TTC549 (cell line): ENCODE results near the gene MYO1E.
"Not testable (repeated sequence)": the region's sequence is repeated elsewhere in the genome, so short reads cannot be mapped to it uniquely, and the experiment has no call there.

Experiments
- FAIRE-seq: peaks from 2 replicates; lab custom pipeline; 2012; peaks lifted over from hg19 to GRCh38; lab: Jason Lieb, UNC

Gene MYO1E

DNA sequence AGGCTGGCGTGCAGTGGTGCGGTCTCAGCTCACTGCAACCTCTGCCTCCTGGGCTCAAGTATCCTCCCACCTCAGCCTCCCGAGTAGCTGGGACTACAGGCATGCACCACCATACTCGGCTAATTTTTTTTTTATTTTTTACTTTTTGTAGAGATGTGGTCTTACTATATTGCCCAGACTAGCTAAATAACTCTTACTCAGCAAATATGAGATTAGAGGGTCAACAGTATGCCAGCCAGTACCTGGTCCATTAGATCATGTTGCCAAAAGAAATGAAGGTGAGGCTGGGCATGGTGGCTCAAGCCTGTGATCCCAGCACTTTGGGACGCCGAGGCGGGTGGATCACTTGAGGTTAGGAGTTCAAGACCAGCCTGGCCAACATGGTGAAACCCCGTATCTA lies 210.6 kb downstream of the MYO1E start:
- not testable (repeated sequence) for FAIRE-seq

DNA sequence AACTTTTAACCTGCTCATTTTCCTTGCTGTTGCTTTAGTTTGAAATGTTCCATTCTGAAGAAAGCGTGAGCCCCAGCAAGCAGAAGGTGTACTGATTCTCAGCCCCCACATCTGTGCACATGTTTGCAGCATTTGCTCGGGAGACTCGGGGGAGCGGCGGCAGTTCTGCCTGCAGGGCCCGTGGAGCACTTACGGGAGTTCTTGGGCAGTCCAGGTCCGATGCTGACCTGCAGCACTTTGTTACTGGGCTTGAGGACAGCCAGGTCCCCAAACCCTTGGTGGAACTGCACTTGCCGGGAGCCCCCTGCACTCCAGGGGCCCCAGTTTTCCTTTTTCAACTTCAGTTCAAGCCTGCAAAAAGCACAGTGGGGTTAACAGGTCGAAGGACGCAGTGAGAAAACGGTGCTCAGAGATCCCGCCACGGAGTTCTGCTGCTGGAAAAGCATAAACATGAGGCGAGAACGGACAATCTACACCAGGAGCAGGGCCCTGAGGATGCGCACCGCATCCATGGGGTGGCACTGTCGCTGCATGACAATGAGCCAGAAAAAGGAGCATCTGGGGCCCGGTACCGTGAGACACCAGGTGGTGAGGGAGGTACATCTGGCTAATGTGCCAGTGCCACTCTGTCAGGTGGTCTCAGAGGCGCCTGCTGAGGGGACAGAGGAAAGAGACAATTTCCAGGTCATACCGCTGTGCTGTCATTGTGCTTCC lies 211.6 kb downstream of the MYO1E start:
- no peak for FAIRE-seq

DNA sequence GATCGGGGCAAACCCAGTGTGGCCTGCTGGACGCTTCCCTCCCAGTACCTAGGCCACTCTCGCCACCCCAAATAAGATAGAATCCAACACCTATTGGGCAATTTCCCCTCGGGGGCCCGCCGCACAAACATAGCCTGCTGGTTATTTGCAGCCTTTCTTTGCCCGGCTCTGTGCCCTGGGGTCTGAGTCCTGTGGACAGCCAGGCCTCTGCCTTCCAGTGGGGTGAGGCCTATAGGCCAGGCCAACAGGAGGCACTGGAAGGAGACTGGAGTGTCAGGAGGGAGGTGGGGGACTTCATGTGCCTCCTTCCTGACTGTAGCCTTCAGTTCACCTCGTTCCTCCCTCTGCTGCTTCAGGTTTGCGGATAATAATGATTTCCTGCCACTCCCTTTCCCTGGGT lies 213.5 kb downstream of the MYO1E start:
- FAIRE-seq, result no peak

DNA sequence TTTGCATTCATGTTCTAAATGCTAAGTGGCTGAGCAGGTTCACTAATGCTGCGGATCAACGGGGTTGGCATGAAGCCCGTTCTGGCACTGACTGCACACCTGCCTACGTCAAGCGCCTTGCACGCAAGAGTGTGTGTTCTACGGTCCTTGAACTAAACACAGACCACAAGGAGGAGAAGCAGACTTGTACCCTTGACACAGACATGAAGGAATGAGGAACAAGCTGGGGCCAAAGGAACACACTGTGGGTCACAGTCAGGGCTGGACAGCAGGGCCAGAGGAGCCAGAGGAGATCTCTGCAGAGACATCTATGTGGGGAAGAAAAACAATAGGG lies 214.0 kb downstream of the MYO1E start:
- FAIRE-seq, result no peak

DNA sequence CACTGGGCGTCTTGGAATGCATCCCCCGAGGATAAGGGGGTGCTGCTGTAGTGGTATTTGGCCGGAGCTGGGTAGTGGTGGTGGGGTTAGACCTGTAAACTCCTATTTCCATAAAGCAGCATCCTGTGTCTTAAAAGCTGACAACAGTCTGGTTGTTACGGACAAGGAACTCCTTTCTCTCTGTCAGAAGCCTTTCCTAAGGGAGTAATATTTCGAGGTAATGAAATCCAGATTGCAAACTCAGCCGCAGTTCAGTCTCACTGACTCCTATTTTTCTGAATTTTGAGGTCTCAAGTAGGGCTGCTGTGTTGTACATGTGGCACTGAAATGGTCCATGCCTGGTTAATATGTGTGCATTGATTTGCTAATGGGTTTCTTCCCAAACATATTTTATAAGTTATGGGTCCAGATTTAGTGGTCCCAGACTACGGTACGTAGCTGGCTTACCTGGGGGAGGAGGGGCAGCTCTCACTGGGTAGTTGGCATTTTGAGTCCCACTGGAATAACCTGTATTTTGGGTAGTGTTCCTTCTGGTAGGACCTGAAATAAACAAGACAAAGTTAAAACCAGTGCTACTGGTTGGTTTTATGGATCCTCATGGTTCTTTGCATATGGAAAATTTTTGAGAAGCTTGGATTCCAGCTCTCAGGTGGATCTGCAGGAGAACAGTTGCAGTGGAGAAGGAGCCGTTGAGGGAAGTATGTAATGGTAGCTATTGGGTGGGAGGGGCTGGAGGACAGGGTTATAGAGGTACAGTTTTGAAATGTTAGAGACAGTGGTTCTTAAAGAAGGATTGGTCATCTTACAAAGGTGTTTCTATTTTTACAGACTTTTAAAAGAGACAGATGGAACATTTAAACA lies 214.6 kb downstream of the MYO1E start:
- no peak for FAIRE-seq

DNA sequence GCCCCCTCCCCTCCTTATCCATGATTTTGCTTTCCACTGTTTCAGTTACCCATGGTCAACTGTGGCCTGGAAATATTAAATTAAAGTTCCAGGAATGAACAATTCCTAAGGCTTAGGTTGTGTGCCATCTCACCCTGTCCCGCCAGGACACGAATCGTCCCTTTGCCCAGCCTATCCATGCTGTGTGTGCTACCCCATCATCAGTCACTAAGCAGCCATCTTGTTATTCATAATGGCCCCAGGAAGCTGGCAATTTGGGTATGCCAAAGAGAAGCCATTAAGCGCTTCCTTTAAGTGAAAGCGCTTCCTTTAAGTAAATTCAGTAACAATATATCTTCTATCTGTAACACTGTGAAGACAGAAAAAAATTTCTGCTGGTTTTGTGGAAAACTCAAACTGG lies 215.3 kb downstream of the MYO1E start:
- no peak for FAIRE-seq

DNA sequence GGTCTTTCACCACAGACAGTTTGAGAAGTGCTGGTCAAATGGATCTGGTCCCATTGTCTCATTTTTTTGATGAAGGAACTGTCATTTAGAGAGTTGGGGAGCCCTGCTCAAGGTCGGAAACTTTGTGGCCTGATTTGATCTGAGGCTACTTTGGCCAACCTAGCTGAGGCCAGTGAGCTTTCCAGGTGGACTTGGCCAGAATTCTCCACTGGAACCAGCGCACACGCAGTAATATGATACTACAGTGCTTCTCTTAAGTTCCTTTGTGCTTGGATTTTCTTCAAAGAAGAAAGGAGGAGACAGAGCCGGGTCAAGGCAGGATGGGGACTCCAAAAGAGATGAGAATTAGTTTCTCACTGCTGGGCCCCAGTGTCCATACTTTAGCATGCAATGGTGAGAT lies 217.2 kb downstream of the MYO1E start:
- no peak for FAIRE-seq

DNA sequence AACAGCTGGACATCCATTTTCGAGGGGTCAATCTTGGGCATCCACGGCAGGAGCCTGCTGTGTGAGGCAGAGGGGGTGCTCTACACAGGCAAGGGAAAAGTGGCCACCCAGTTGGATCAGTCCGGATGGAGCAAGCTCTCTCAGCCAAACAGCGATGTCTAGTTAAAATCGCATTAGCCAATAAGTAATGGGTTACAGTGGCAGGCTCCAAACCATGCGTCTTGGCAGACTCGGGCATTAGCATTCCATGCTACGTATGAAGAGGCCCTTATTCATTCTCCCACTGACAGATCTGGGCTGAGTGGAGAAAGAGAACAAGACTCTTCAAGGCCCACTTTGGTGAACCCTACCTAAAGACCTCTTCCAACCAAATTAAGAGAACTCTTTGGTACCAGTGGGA lies 218.4 kb downstream of the MYO1E start:
- FAIRE-seq, result no peak

DNA sequence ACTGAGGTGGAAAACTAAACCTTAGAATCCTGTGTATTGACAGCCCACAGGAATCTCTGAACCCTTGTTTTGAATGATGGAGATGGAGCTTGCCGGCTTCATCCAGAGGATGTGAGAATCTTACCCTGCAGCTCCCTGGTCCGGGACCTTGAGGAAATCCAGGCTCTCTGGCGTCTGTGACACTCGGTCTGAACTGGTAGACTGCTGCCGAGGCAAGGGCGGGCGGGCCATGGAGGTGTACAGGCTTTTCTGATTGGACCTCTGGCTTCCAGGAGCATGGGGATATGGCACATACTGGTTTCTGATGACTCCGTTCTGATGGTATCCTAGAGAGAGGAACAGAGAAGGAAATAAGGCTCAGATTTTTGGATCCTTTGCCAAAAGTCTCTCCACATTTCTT lies 219.2 kb downstream of the MYO1E start:
- FAIRE-seq, result no peak

DNA sequence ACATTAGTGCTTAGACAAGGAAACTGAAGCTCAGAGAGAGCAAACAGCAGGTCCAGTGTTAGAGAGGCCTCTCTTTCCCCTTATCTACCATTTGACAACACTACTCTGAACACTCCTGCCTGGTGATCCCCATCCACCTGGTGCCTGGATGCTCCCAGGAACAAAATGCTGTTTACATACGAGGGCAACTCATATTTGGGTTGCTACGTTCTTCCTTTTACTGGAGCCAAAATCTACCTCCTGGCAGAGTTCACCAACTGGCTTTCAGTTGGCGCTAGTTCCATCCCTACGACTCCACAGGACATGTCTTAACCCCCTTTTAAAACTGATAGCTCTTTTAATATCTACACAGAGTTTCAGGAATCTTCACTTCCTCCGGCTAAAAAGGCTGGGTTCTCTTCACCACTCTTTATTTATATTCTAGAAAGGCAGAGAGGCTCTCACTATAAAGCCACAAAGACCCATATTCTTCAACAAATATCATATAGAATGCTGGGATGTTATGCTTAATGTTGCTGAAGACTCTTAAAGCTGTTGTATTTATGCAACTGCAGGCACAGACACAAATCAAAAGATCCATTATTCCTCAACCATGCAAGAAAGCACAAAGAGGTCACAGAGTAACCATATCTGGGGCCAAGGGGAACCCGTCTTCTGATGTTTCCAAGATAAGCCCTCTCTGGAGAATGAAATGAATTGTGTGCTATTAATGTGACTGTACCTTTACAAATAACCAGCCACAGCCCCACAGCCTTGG lies 219.8 kb downstream of the MYO1E start:
- FAIRE-seq, result no peak

DNA sequence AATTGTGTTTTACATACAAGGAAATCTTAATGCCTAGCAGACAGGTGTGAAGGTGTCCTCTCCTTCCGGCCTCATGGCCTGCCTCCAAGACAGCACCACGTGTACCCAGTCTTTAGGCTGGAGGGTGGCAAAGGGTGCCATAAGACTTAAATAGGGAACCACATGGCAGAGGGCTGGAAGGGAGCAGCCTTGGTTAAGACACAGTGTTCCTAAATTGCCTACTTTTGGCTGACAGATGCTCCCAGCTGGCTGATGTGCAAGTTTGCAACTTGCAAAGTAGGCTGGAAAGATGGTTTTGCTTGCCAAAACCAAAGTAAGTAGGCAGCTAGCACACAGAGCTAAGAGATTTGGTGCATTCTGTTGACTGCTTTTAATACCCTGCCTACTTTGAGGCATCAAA lies 222.5 kb downstream of the MYO1E start:
- no peak for FAIRE-seq

DNA sequence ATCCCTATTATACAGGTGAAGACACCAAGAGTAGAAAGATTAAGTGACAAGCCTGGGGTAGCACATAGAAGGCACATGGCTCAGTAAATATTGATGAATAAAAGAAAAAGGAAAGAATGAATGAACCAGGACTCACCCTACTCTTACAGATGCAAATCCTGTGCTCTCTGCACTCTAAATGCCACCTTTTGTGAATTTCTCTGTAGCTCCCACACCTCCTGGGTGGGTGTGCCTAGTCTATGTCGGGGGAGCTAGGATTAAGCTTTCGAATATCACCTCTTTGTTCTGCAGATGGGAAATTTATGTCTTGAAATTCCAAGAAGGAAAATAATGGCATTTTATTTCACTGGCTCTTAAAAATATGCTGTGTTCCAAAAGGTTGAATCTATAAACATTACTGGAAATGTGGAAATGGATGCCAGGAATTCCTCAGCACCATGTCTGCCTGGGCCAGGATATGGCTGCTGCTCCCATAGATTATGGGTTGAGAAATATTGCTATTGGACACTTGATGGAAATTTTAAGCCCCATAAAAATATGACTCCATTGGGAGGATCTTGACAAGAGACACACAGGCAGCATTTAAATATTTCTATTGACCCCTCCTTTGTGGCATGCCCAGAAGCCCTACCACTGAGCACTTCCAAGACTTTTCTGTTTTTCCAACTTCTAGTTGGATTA lies 224.4 kb downstream of the MYO1E start:
- no peak for FAIRE-seq

DNA sequence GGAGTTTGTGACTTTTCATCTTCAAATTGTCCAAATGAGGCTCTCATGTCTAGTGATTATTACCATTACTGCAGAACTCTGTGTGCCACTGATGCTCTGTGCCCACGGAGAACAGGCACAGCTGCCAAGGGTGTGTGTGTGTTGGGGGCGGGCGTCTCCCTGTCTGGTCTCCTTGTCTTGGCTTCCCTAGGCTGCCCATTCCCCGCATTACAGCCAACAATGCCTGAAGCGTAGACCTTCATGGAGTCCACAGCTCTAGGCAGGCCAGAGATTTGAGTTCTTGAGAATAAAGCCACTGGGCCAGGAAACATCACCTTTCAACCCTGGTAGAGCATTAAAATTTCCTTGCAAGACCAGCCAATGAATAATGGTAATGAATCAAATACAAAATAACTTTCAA lies 225.0 kb downstream of the MYO1E start:
- no peak for FAIRE-seq

DNA sequence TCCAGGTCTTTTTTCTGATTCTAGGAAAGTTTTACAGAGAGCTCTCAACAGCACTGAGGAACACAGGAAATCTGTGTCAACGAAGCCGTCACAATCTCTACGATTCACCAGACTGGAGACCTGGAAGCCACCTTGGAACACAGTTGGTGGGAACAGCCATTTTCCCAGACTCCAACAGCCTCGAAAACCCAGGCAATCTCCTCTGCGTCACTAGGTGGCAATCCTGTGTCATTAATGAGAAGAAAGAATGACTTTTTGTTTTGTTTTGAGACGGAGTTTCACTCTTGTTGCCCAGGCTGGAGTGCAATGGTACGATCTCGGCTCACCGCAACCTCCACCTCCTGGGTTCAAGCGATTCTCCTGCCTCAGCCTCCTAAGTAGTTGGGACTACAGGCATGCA lies 228.1 kb downstream of the MYO1E start:
- not testable (repeated sequence) for FAIRE-seq

DNA sequence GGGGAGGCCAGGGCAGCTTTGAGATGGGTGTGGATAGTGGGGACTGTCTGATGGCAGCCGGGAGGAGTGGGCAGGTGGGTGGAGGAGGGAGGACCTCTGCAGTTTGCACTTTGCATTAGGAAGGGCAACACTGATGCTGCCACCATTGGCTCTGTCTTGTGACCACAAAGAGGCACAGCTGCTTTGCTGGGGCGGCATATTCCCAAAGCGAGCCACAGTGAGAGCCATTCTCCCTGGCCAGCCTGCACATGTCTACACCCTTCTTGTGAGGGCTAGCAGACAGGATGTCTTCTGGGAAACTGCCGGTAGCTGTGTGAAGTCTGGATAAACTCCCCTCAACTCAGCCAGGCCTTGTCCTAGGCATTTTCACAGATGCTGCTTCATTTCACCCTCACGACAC lies 229.4 kb downstream of the MYO1E start:
- FAIRE-seq, result no peak

DNA sequence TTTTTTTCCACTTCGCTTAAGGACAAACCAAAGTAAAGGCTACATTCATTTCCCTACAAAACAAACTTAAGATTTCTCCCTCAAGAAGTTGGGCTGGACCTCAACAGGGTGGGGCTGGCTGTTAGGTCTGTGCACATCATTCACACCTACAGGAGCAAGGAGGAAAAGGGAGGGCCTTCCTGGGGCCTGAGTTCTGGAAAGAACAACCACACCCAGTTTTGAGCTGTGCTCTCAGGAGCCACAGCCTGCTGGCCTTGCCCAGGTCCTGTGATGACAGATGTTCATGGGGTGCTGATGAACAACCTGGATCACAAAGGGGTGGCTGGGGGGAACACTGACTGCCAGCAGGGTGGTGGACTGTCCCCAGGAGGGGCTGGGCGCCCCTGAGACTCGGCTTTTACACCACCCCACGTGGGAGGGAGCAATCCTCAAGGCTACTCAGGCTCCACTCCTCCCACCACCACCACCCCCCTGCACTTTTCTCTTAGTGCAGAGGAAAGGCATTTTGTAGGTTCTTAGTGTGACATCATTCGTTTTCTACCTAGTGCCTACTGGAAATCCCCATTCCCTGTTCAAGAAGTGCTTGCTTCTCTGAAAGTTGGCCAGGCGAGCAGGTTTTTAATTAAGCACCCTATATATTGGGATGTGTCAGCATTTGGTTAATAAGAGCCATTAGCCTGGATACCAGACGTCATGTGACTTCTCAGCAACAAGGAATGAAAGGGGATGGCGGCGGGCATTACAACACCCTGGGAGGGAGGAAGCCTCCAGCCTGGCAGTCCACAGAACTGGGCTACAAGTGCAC lies 232.0 kb downstream of the MYO1E start:
- no peak for FAIRE-seq

DNA sequence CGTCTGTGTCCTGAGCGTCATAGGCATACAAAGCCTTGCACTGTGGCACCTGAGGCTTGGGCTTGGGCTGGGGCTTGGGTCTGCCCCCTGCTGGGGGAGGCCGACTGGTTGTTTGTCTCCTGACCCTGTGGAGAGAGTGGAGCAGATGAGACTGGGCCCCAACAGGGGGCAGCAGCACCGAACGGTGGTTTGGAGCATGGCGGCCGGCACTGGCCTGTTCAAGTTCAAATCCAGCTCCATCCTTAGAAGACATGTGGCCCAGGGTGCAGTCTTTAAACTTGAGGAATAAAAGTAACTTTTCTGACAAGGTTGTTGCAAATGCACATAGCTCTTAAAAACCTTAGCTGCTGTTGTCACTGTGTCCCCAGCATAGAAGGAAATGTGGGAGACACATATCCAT lies 234.4 kb downstream of the MYO1E start:
- no peak for FAIRE-seq

DNA sequence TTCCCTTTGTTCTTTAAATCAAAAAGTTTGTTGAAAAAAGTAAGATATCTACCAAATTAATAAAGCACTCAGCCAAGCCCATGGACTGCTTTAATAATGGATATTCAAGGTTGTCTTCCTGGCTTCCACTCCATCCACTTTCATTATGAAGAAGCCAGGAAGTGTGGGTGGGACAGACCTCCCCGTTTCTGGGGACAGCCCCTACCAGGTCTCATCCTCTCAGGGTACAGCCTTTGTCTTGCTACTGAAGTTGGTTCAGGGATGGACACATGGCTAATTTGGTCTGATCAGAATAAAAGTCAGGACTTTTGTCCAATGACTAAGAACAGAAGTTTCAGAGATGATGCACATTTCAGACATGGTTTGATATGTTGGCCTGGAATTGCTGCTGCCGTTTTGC lies 235.1 kb downstream of the MYO1E start:
- no peak for FAIRE-seq

DNA sequence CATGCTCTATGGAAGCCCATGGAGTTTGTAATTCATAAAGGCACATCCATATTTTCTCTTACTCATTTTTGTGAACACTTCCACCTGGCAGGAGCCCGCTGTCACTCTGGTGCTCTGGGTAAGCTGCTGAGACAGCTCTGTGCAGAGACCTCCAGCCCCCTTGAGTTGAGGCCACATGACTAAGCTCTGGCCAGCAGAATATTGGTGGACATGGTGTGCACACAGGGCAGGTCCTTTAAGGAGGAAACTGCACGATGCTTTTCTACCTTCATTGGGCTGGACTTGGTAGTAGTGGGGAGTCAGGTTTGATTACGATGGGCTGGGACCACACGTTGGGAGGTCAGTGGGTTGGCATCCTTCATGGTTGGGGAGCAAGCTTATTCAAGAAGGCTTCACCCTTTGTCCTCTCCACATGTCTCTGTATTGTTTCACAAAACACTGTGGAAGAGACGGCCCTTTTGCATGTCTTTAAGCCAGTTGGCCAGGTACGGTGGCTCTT lies 238.7 kb downstream of the MYO1E start:
- FAIRE-seq, result no peak

DNA sequence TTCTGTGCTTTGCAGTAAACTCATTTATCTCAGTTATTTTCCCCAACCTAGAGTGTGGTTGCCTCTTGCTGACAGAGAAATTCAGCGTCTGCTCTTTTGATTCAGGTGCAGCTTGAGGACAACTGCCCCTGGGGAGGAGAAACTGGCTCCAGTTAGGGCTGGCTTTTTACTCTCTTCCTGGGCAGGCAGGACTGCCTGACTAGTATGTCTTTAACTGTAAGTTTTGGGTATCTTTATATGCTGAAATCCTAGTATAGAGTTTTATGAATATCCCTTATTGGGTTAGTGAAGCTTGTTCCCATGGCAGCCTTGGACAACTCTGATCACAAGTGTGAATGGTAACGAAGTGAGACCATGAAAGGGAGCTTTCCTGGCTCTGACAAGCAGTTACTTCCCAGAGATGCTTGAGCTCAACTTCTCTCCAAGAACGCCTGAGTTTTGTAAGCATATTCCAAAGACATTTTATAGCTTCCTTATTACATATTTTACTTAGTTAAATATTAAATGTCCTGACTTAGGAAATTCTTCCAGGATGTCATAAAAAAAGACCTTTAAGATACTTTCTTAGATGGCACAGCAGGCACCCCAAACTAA lies 240.6 kb downstream of the MYO1E start:
- FAIRE-seq, result no peak

DNA sequence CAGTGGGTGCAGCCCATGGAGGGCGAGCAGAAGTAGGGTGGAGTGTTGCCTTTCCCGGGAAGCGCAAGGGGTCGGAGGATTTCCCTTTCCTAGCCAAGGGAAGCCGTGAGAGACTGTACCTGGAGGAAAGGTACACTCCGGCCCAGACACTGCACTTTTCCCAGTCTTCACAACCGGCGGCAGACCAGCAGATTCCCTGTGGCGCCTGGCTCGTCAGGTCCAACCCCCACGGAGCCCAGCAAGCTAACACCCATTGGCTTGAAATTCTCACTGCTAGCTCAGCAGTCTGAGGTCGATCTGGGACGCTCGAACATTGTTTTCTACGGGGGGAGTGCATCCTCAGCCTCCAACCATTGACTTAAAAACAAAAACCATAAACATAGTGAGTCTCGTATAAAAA lies 241.2 kb downstream of the MYO1E start:
- no peak for FAIRE-seq
